GM10248 (cell line): ENCODE results near the gene TASP1.

ENCODE experiments used
- CTCF ChIA-PET: fragments of 300-600 bp; sonication (Branson Sonifier 250); formaldehyde crosslinking; extraction: SDS; loops from one replicate; lab custom pipeline; 2021; ENCODE audit warnings: antibody characterized with exemption; lab: Yijun Ruan, JAX
- POLR2A ChIA-PET: fragments of 350-650 bp; sonication (Branson Sonifier 250); formaldehyde crosslinking; extraction: SDS; loops from one replicate; lab custom pipeline; 2020; ENCODE audit warnings: antibody characterized with exemption; lab: Yijun Ruan, JAX
- DNase-seq: peaks from one replicate; pipeline ENCODE4 v3.0.0; 2012; ENCODE audit errors: extremely low spot score
- TF ChIP-seq, protein P1 (sequence below): IDR thresholded peaks from 2 replicates; pipeline ENCODE4 v1.5.1; 2012; ENCODE audit warnings: mild to moderate bottlenecking, low read depth; ENCODE audit errors: extremely low read depth, missing control alignments, control extremely low read depth

Gene TASP1

GRCh38 chr20:13442986-13443385, 195.7 kb downstream of the TASP1 start:
- POLR2A ChIA-PET, result no interaction called here
- DNase-seq, result no peak
- TF ChIP-seq, protein P1, sequence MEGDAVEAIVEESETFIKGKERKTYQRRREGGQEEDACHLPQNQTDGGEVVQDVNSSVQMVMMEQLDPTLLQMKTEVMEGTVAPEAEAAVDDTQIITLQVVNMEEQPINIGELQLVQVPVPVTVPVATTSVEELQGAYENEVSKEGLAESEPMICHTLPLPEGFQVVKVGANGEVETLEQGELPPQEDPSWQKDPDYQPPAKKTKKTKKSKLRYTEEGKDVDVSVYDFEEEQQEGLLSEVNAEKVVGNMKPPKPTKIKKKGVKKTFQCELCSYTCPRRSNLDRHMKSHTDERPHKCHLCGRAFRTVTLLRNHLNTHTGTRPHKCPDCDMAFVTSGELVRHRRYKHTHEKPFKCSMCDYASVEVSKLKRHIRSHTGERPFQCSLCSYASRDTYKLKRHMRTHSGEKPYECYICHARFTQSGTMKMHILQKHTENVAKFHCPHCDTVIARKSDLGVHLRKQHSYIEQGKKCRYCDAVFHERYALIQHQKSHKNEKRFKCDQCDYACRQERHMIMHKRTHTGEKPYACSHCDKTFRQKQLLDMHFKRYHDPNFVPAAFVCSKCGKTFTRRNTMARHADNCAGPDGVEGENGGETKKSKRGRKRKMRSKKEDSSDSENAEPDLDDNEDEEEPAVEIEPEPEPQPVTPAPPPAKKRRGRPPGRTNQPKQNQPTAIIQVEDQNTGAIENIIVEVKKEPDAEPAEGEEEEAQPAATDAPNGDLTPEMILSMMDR, result no peak
- CTCF ChIA-PET, result interaction anchor here (1.4 to 1.7 kb wide), 2 partner anchors 18 to 103 kb away, joined by 3 to 5 read pairs; no protein-coding TSS in a partner anchor

DNA sequence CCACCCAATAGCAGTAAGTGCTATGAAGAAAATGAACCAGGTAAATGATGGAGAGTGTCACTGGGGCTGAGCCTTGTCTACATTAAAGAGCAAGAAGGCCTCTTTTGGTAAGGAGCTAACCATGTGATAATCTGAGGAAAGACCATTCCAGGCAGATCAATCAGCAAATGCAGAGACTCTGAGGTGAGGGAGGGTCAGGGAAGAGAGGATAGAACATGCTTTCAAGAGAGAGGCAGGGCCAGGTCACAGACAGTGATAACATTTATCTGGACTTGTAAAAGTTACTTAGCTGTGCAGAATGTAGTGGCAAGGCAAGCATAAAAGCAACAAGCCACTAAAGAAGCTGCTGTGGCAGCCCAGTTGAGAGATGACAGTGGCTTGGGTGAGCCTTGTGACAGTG, 197.3 kb downstream of the TASP1 start:
- POLR2A ChIA-PET, result no interaction called here
- DNase-seq, result no peak
- TF ChIP-seq, protein P1, result no peak
- CTCF ChIA-PET, result interaction anchor here (1.1 to 1.3 kb wide), 3 partner anchors 10 to 48 kb away, joined by 3 to 5 read pairs (median 3); no protein-coding TSS in a partner anchor

DNA sequence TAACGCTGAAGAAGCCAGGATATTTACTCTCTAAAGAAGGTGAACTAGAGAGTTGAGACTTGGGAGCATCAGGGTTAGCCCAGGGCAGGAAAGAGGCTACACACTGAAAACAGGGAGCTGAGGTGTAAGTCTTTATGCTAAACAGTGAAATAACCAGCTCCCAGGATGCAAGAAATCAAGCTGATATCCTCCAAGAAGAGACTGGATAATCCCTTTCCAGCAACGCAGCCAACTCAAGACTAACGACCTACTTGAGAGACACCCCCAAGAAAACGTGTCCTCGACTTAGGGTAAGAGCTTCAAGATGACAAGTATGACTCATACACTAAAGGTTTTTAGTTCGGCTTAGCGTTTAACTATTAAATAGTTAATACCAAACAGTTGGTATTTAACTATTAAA, 202.2 kb downstream of the TASP1 start:
- ChIA-PET POLR2A (no interaction called here), CTCF (interaction anchor here (1.1 kb wide), 2 partner anchors 9 to 110 kb away, joined by 3 to 5 read pairs; no protein-coding TSS in a partner anchor)
- TF ChIP-seq, protein P1, result no peak
- no peak for DNase-seq

DNA sequence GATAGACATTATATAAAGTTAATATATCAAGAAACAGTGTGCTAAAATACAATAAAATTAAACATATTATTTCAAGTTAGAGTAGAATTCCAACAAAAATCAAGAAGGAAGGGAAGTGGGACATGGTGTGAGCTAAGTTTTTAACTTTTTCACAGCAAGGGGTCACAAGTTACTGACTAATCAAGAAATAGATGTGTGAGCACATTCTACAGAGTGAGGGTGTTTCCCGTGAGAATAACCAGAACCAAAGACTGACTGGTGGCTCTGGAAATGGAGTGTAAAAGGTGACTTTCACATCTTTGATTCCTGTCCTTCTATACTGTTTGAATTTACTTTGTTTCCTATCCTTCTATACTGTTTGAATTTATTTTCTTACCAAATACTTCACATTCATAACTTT, 206.6 kb downstream of the TASP1 start:
- ChIA-PET POLR2A (no interaction called here), CTCF (no interaction called here)
- TF ChIP-seq, protein P1, result no peak
- no peak for DNase-seq

GRCh38 chr20:13430346-13431002, 208.3 kb downstream of the TASP1 start:
- TF ChIP-seq, protein P1, result no peak
- POLR2A ChIA-PET, result no interaction called here
- CTCF ChIA-PET, result interaction anchor here (1.2 to 1.3 kb wide), 2 partner anchors 15 to 77 kb away, joined by 3 read pairs; no protein-coding TSS in a partner anchor
- no peak for DNase-seq

GRCh38 chr20:13428684-13429083, 210.0 kb downstream of the TASP1 start:
- ChIA-PET CTCF (interaction anchor here (1.2 to 1.6 kb wide), 3 partner anchors 12 to 117 kb away, joined by 3 to 5 read pairs (median 3); no protein-coding TSS in a partner anchor), POLR2A (no interaction called here)
- no peak for DNase-seq
- TF ChIP-seq, protein P1, result no peak
